T-helper 17 cell (primary cell): ENCODE measurements around the gene EVI5. TPM values are rescaled to one million over a fixed set of nuclear protein-coding genes. Genes with fewer than 3 reads are reported as not detected.
"Not testable (repeated sequence)": the region's sequence is repeated elsewhere in the genome, so short reads cannot be mapped to it uniquely, and the experiment has no call there.

Experiments used
- ATAC-seq: fragments of 150-1000 bp; cut with Tn5 transposase; 2 replicates; pipeline ENCODE4 v1.10.0; 2021; ENCODE audit warnings: mild to moderate bottlenecking, moderate library complexity
- DNase-seq, 3 donors: peaks; one replicate each; pipeline versions ENCODE4 v3.0.0 to v3.0.0-alpha.2; 2020 to 2021
- H3K9me3 ChIP-seq: one replicate; pipeline ENCODE4 v1.7.0; 2013; ENCODE audit warnings: low read length, mild to moderate bottlenecking; ENCODE audit not compliant: control insufficient read depth, poor library complexity, severe bottlenecking
- H3K27ac Mint-ChIP-seq: one replicate; pipeline ENCODE4 v1.8.0; 2022; ENCODE audit warnings: mild to moderate bottlenecking, moderate library complexity, mixed read lengths
- H3K27me3 Mint-ChIP-seq: one replicate; pipeline ENCODE4 v1.8.0; 2022; ENCODE audit warnings: mixed read lengths
- H3K36me3 Mint-ChIP-seq: one replicate; pipeline ENCODE4 v1.8.0; 2022; ENCODE audit warnings: low read depth, mixed read lengths
- H3K4me1 Mint-ChIP-seq: one replicate; pipeline ENCODE4 v1.8.0; 2022; ENCODE audit warnings: mild to moderate bottlenecking, mixed read lengths
- H3K4me3 Mint-ChIP-seq: one replicate; pipeline ENCODE4 v1.8.0; 2022; ENCODE audit warnings: mild to moderate bottlenecking, moderate library complexity, mixed read lengths
- total RNA-seq, 4 donors: library from RNA in 2 of 4; stranded (reverse) in 2 of 4; gene quantifications; one replicate each; pipeline ENCODE4 v1.2.3 and lab custom pipeline; 2022 to 2026

EVI5 gene
- total RNA-seq, 2 donors from 2014 or later = 0.70 to 0.80 TPM

DNA sequence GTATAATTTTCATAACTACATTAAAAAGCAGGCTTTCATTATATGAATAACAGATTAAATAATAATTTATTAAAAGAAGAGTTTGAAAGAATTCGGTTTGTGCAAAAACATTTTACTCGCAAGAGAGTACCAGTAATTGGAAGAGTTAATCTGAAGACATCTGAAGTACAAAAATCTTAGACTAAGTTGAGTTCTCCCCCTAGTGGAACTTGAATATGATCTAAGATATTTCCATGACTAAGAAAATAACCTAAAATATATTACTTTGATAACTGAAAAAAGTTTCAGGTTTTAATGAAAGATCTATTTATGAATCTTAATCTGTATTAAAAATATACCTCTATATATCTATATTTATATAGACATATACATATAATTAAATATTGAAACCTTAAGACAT is 185.7 kb downstream of the EVI5 start:
- Mint-ChIP-seq H3K4me1 (peaks cover 8% of the 10 kb centered on the region), H3K4me3 (no peak overlapping the region), H3K27ac (no peak overlapping the region), H3K36me3 (no peaks in the 10 kb centered on the region), H3K27me3 (no peaks in the 10 kb centered on the region)
- no peak for DNase-seq
- no peaks in the 10 kb centered on the region for H3K9me3 ChIP-seq
- ATAC-seq = peak; percentile 36

DNA sequence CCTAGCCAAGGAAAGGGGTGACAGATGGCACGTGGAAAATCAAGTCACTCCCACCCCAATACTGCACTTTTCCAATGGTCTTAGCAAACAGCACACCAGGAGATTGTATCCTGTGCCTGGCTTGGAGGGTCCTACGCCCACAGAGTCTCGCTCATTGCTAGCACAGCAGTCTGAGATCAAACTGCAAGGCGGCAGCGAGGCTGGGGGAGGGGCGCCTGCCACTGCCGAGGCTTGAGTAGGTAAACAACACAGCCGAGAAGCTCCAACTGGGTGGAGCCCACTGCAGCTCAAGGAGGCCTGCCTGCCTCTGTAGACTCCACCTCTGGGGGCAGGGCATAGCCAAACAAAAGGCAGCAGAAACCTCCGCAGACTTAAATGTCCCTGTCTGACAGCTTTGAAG is 195.5 kb downstream of the EVI5 start:
- not testable (repeated sequence) for H3K4me1 Mint-ChIP-seq, H3K9me3 ChIP-seq, H3K27me3 Mint-ChIP-seq, DNase-seq, H3K27ac Mint-ChIP-seq, H3K36me3 Mint-ChIP-seq, H3K4me3 Mint-ChIP-seq, ATAC-seq

DNA sequence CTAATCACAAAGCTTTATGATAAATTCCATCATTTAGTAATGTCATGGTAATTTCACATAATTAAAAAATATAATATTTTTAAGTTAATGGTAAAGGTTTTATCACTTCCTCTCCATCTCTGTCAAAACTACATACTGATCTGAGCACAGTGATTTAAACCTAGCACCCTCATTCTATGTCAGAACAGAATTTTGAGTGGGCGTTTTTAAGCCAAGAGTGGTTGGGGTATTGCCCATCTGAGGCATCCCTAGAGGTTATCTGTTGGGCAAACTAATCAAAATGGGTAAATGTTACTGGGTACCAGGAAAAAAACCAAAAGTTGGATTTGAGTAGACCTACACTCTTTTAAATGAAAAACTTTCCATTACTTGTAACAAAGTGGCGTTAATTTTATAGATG is 197.5 kb downstream of the EVI5 start:
- Mint-ChIP-seq H3K36me3 (no peaks in the 10 kb centered on the region), H3K4me1 (peaks cover 10% of the 10 kb centered on the region), H3K27me3 (no peaks in the 10 kb centered on the region), H3K27ac (no peak overlapping the region), H3K4me3 (no peak overlapping the region)
- DNase-seq = no peak
- no peaks in the 10 kb centered on the region for H3K9me3 ChIP-seq
- no peak for ATAC-seq

DNA sequence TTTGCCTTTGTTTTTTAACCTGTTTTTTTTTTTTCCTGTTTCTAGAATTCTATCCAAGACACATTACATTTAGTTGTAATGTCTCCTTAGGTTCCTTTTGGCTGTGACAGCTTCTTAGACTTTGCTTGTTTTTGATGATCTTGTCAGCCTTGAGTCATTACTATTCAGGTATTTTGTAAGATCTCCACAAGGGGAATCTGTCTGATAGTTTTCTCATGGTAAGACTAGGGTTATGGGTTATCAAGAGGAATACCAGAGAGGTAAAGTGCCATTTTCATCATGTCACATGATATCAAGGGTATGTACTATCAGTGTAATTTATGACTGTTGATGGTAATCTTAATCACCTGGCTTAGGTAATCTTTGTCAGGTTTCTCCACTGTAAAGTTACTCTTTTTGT is 199.1 kb downstream of the EVI5 start:
- Mint-ChIP-seq H3K4me3 (no peak overlapping the region), H3K27me3 (no peaks in the 10 kb centered on the region), H3K27ac (no peak overlapping the region), H3K4me1 (peaks cover 13% of the 10 kb centered on the region), H3K36me3 (no peaks in the 10 kb centered on the region)
- DNase-seq (no peak), ATAC-seq (no peak)
- H3K9me3 ChIP-seq = no peaks in the 10 kb centered on the region

DNA sequence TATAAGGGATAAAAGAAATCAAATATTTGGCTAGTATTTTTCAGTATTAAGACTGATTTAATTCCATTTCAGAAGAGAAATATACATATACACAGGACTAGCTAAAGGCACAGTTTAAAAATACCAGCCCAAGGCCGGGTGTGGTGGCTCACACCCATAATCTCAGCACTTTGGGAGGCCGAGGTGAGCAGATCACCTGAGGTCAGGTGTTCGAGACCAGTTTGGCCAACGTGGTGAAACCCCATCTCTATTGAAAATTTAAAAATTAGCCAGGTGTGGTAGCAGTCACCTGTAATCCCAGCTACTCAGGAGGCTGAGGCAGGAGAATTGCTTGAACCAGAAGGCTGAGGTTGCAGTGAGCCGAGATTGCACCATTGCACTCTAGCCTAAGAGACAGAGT is 200.1 kb downstream of the EVI5 start:
- not testable (repeated sequence) for H3K27me3 Mint-ChIP-seq, H3K9me3 ChIP-seq, H3K4me3 Mint-ChIP-seq, H3K36me3 Mint-ChIP-seq, DNase-seq, ATAC-seq
- Mint-ChIP-seq H3K4me1 (peaks cover 13% of the 10 kb centered on the region), H3K27ac (peak overlapping the region; percentile 37)

DNA sequence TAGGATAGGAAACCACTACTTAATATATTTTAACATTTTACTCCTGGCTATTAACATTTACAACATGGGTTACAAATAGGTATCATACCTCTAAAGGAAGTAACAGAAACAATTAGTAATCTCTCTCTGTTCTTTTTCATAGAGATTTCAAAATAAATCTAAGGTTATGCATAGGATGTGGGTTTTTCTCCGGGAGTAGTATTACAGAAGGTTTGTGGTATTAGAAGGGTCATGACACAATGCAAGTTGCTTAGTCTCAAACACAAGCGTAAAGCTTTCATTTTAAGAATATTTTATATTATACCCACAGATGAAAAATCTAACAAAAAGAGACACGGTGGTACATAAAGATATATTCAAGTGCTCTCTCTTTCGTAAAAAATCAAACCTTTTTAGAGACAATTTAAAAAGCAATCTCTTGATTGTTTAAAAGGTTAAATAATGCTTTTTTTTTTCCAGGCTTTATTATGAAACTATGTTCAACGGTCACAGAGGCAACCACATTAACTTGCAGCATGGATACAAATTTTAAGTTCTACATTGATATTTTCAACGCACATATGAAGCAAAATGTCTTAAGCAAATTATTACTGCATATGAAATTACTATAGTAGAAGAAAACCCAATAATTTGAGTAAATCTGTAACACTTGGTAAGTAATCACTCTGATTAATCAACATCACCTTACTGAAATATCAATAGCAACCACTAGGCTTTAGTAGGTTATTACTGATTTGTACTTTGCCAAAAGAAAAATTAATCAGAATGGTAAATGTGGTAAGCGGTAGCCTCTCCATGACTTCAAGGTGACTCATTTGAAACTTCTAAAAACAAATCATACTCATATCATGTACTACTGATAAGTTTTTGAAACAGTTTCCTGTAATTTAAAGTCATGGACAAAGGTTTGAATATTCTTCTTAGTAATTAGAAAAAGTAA is 200.8 kb downstream of the EVI5 start:
- no peaks in the 10 kb centered on the region for H3K36me3 Mint-ChIP-seq
- peak overlapping the region; percentile 62 for H3K4me3 Mint-ChIP-seq
- no peaks in the 10 kb centered on the region for H3K9me3 ChIP-seq
- no peaks in the 10 kb centered on the region for H3K27me3 Mint-ChIP-seq
- peak overlapping the region; percentile 37 for H3K27ac Mint-ChIP-seq
- ATAC-seq = peak; percentile 95
- DNase-seq = no peak
- peaks cover 13% of the 10 kb centered on the region for H3K4me1 Mint-ChIP-seq

DNA sequence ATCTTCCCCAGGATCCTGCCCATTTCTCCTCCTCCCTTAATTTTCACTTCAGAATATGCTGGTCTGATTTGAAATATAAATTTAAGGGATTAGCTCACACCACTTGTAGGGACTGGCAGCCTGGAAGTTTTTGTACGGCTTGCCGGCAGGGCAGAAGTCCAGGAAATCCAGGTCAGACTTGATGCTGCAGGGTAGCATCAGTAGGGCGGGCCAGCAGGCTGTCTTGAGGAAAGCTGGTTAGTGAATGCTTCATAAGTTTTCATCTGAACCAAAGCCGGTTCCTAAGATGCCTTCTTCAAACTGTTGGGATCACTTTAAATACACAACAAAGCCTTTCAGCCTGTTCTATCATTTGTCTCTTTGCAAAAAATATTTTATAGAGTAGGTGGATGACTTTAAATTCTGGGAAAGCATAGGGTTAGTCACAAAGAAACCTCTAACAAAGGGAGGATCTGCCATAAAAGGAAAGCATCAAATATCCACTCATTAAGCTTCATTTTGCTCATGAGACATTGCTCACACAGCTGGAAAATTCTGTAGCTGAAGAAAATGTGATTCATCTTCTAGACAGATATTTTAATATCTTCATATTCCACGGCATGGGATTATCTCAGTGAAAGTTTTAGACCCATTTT is 207.5 kb downstream of the EVI5 start:
- ATAC-seq = no peak

DNA sequence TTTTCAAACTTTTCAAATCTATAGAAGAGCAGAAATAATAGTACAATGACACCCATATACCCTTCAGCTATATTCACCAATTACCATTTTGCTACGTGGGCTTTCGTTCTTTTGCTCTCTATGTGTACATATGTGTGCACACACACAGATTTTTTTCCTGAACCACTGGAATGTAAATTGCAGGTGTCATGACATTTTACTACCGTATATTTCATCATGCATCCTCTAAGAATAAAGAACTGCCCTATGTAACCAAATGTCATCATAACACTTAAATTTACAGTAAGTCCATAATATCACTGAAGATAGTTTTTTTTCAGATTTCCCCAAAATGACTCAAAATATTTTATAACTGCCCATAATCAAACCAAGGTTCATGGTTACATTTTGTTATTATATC is 209.8 kb downstream of the EVI5 start:
- H3K4me1 Mint-ChIP-seq = peaks cover 2% of the 10 kb centered on the region
- no peaks in the 10 kb centered on the region for H3K9me3 ChIP-seq
- no peak overlapping the region for H3K4me3 Mint-ChIP-seq
- ATAC-seq = no peak
- DNase-seq = no peak
- peak overlapping the region; percentile 37 for H3K27ac Mint-ChIP-seq
- no peaks in the 10 kb centered on the region for H3K36me3 Mint-ChIP-seq
- H3K27me3 Mint-ChIP-seq = peaks cover 1% of the 10 kb centered on the region

More for the DNA sequence above, 207.5 kb downstream of the EVI5 start:
- no peak for DNase-seq
- H3K27me3 Mint-ChIP-seq = no peaks in the 10 kb centered on the region
- H3K4me3 Mint-ChIP-seq = no peak overlapping the region
- peaks cover 4% of the 10 kb centered on the region for H3K4me1 Mint-ChIP-seq
- H3K36me3 Mint-ChIP-seq = no peaks in the 10 kb centered on the region
- no peaks in the 10 kb centered on the region for H3K9me3 ChIP-seq
- H3K27ac Mint-ChIP-seq = no peak overlapping the region

DNA sequence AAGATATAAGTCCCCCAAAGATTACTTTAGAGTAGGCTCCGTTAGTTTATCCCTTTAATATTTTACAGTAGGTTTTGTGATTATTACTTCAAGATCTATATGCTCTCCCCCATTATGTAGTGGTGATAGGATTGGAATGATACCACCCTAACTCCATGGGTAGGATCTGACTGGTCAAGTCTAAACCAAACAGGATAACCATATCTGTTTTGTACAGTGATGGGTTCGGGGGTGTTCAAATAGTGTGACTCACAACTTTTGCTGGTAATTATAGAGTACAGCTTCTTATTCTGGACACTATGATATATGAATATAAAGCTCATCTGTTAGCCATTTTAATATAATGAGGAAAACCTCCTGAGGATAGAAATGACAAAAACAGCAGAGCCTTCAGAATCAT is 212.4 kb downstream of the EVI5 start:
- Mint-ChIP-seq H3K36me3 (no peaks in the 10 kb centered on the region), H3K27ac (no peak overlapping the region), H3K4me1 (peaks cover 2% of the 10 kb centered on the region), H3K4me3 (no peak overlapping the region), H3K27me3 (peaks cover 4% of the 10 kb centered on the region)
- peaks cover 3% of the 10 kb centered on the region for H3K9me3 ChIP-seq
- DNase-seq (no peak), ATAC-seq (no peak)

DNA sequence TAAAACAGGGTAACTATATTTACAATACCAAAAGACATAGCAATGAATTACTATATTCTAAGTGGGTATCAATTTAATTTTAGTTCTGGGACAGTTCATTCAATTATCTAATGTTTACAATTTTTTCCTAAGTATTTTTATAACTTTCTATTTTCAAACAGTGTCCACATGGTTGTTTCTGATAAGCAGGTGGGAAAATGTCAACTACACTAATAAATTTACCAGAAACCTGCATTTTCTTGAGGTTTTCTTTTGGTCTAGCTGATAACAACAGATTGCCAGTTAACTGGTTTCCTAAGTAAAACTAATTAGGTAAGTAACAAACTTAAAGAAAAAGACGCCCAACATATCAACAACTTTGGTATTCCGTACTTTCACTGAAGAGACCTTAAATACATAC is 213.3 kb downstream of the EVI5 start:
- Mint-ChIP-seq H3K27me3 (peaks cover 4% of the 10 kb centered on the region), H3K4me3 (no peak overlapping the region), H3K27ac (no peak overlapping the region), H3K36me3 (no peaks in the 10 kb centered on the region), H3K4me1 (peaks cover 2% of the 10 kb centered on the region)
- DNase-seq (no peak), ATAC-seq (no peak)
- H3K9me3 ChIP-seq = peaks cover 3% of the 10 kb centered on the region

DNA sequence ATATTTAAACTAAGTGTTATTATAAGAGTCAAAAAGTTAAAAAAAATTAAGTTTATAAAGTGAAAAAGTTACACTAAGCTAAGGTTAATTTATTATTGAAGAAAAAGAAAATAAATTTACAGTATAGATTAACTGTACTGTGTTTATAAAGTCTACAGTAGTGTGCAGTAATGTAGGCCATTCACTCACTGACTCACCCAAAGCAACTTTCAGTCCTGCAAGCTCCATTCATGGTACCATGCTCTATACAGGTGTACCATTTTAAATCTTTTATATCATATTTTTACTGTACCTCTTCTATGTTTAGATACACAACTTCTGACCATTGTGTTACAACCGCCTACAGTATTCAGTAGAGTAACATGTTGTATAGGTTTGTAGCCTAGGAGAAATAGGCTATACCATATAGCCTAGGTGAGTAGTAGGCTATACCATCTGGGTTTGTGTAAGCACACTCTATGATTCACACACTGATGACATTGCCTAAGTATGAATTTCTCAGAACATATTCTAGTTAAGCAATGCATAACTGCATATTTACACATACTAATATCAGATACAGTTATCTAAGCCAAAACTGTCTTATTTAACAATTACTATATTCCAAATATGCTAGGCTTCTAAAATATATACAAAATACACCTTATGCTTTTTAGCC is 217.6 kb downstream of the EVI5 start:
- peaks cover 3% of the 10 kb centered on the region for H3K9me3 ChIP-seq
- no peaks in the 10 kb centered on the region for H3K4me1 Mint-ChIP-seq
- no peak for ATAC-seq
- peaks cover 4% of the 10 kb centered on the region for H3K27me3 Mint-ChIP-seq
- DNase-seq = no peak
- no peak overlapping the region for H3K27ac Mint-ChIP-seq
- no peak overlapping the region for H3K4me3 Mint-ChIP-seq
- no peaks in the 10 kb centered on the region for H3K36me3 Mint-ChIP-seq

DNA sequence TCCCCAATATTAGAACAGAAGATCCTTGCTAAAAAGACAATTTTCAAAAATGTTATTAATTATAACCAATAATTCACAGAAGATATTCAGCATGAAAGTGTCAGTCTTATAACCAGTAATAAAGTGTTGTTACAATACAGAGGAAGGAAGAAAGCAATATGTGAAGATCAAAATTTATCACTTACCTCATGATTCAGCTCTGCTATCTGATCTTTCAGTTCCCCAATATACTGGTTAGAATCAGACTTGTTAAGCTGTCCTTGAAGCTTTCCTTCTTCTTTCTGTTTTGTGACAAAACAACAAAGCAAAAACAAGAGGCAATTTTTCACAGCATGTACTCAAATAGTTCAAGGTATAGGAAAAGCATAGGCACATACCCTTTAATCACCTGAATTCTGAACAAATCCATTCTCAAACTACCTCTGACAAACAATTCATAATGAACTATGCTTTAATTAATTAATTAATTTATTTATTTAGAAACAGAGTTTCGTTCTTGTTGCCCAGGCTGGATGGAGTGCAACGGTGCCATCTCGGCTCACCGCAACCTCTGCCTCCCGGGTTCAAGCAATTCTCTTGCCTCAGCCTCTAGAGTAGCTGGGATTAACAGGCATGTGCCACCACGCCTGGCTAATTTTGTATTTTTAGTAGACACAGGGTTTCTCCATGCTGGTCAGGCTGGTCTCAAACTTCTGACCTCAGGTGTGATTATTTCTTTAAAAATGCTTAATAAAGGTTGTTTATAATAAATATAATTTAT is 221.3 kb downstream of the EVI5 start:
- no peaks in the 10 kb centered on the region for H3K9me3 ChIP-seq
- H3K36me3 Mint-ChIP-seq = no peaks in the 10 kb centered on the region
- H3K27me3 Mint-ChIP-seq = no peaks in the 10 kb centered on the region
- no peak overlapping the region for H3K27ac Mint-ChIP-seq
- no peak overlapping the region for H3K4me3 Mint-ChIP-seq
- no peak for DNase-seq
- no peak for ATAC-seq
- no peaks in the 10 kb centered on the region for H3K4me1 Mint-ChIP-seq

DNA sequence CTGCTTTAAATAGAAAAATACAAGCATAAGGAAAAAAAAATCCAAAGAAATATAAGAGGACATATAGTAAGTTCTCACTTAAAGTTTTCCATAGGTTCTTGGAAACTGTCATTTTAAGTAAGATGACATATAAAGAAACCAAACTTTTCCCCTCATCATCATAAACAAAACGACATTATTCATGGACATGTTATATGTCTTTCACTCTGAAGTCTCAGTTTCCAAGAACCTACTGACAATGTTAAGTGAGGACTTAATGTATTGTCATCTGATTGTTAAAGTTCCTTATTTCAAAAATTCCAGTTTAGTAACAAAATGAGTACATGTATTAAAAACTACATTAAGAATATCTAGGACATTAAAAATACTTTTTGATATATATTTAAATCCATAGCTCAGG is 228.6 kb downstream of the EVI5 start:
- H3K36me3 Mint-ChIP-seq = peaks cover 2% of the 10 kb centered on the region
- no peak overlapping the region for H3K27ac Mint-ChIP-seq
- no peak for DNase-seq
- no peak for ATAC-seq
- H3K4me1 Mint-ChIP-seq = peaks cover 3% of the 10 kb centered on the region
- H3K27me3 Mint-ChIP-seq = no peaks in the 10 kb centered on the region
- no peaks in the 10 kb centered on the region for H3K9me3 ChIP-seq
- H3K4me3 Mint-ChIP-seq = no peak overlapping the region
